ENCODE results near the gene PTPRN2.
A peak's percentile ranks its signal among the peaks of the same experiment; 100 is the strongest.
"Not testable (repeated sequence)": the region's sequence is repeated elsewhere in the genome, so short reads cannot be mapped to it uniquely, and the experiment has no call there.

Gene PTPRN2

DNA sequence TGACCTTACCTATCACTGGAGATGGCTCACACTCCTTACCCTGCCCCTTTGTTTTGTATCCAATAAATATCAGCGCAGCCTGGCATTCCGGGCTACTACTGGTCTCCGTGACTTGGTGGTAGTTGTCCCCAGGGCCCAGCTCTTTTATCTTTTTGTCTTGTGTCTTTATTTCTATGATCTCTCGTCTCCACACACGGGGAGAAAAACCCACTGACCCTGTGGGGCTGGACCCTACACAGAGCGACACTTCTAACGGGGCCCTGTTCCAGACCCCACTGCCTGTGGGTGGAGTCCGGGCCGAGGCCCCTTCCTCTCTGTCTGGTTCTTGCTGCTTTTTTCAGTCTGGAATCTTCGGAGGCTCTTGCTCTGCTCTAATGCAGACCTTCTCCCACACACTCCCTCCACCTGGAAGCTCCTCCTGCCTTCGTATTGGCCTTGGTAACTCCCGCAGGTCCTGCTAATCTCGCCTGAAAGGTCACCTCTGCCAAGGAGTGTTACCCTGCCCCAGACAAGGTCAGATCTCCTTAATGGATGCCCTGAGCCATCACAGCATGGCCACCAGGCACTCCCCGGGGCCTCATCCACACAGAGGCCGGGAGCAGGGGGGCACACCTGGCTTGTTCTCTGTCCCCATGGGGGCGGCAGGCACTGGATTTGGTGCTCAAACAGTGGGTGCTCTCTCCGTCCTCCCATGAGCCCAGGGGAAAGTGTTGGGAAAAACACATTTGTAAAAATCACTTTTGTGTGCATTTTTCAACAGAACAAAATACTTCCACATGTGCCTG lies 531.7 kb downstream of the PTPRN2 start:
- no peak for DNase-seq

DNA sequence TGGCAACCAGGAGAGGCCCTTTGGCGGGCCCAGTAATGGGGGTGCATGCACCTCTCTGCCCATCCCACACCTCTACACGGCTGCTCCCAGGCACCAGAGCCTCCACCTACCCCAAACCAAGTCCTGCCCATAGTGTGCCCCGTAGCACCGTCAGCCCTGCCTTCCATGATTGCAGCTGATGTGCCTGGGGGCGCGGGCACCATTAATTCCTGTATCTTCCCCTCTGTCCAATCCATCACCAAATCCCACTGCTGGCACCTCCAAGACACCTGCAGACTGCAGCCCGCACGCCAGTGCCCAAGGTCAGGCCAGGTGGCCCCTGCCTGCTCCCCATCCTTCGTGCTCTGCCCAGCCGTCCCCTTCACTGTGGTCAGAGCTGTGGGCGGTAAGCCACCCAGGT lies 533.0 kb downstream of the PTPRN2 start:
- no peak for DNase-seq

DNA sequence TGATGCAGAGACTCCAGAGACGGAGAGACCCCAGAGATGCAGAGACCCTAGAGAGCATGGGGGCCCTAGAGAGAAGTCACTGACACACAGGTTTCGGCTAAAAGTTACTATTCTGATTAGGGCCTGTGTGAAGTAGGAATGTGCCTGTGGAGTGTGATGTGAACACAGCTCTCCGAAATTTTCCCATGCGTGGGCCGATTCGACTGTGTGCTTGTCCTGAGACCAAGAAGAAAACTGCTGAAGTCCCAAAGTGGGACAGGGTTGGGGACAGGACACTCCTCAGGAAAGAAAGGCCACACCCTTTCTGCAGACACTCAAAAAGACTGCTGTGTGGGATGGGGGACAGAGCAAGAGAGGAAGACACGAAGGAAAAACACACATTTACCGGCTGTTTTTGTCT lies 533.5 kb downstream of the PTPRN2 start:
- no peak for DNase-seq

DNA sequence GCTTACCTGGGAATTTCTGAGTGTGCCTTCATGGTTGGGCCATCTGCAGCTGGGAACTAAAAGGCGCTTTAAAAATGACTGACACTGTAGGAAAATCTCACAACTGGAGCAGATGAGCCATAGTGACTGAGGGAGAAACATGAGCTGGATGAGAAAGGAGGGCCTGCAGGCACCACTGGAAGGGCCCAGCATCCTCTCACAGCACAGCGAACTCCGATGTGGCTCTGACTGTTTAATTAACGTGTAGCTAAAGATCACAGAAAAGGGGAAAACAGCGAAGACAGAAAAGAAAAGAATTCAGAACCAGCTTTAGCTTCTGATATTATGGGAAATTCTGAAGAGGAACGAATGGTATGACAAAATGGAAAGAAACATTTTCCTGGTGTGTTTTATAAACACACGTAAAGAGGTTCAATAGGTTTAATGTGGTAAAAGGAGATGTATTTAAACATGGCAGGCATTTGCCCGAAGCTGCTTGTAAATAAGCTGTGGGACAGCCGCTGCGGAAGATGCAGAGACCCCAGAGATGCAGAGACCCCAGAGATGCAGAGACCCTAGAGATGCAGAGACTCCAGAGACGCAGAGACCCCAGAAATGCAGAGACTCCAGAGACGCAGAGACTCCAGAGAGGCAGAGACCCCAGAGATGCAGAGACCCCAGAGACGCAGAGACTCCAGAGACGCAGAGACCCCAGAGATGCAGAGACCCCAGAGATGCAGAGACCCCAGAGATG lies 534.3 kb downstream of the PTPRN2 start:
- no peak for DNase-seq

DNA sequence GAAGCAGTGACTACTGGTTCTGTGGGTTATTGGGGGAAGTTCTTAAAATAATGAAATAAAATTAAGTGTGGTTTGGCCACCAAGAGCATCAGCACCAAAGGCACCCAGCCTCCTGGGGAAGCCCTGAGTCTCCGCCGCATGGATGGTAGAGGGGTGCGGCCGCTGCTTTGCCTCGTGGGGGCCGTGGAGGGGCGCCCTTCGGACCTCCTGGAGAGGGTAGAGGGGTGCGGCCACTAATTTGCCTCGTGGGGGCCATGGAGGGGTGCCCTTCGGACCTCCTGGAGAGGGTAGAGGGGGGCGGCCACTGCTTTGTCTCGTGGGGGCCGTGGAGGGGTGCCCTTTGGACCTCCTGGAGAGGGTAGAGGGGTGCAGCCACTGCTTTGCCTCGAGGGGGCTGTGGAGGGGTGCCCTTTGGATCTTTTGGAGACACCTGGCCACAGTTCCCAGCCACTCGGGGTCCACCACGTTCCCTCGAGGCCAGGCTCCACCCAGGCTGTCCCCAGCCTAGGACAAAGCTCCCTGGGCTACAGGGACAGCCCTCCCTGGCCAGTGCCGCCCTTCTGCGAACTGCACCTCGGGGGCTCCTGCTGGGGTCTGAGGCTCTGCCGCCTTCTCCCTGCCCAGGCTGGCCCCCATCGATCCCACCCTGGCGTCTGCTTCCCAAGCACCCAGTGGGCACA lies 535.1 kb downstream of the PTPRN2 start:
- DNase-seq, result no peak

DNA sequence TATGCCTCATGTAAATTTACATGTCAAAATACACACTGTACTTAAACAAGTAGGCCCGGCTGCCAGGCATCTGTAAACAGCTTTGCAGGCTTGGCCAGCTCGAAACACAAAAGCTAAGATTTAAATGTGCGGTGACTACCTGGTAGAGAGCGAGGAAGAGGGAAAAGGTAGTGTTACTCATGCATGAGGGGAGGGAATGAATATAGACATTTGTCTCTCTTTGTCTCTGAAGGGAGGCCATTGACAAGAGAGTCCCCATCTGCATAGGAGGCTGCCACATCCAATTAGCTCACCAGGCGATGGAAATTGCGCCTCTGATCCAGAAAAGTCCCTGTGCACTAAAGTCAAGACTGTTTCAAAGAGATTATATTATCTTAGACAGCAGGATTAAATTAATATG lies 535.8 kb downstream of the PTPRN2 start:
- peak; percentile 11 to 55 (median 33) for DNase-seq

DNA sequence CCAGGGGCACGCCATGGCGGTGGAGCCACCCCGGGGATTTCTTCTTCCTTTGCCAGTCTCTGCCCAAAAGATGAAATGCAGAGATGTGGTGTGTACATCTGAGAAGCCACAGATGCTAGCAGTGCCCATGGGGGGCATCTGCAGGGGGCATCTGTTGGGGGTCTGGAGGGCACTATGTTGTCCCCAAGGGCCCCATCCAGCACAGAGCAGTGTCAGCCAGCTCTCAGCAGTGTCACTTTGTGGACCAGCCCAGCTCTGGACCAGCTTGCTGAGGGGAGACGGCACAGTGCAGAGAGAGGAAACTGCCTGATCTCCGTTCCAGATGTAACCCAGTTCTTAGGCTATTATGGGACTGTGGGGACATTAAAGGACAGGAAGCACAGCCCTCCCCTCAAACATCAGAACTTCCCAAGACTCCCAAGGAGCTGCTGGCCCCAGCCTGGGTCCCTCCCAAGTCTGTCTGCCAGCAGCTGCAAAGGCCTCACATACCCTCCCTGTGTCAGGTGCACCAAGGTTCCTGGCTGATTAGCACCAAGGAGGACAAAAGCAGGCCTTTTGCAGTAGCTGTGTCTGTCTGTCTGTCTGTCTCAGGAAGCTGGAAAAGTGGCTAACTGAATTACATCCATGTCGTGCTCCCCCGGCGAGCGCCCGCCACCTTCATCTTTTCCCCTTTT lies 536.5 kb downstream of the PTPRN2 start:
- DNase-seq, result peak in 2 of 3 experiments; percentile 42 to 55

DNA sequence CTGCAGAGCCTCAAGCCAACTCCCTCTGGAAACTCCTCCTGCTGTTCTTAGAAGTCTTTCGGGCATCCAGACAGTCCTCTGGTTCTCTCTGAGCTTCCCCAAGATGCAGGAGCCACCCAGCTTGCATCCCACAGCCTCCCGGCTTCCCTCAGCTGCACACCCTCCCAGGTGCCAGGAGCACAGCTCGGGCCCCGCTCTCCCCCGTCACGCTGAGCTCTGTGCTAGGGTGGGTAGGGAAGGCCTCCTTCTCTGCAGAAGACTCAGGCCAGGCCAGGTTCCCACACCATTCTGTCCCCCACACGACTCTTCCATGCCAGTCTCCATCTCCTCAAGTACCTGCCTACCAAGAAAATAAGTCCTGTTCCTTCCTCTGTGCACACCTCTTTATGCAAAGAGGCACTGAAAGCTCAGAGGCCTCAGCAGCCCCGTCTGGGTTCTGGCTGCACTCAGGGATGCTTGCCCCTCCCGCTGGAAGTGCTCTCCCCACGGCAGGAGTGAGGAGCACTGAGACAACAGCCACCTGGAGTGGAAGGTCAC lies 537.1 kb downstream of the PTPRN2 start:
- DNase-seq, result peak in 1 of 3 experiments; percentile 42

DNA sequence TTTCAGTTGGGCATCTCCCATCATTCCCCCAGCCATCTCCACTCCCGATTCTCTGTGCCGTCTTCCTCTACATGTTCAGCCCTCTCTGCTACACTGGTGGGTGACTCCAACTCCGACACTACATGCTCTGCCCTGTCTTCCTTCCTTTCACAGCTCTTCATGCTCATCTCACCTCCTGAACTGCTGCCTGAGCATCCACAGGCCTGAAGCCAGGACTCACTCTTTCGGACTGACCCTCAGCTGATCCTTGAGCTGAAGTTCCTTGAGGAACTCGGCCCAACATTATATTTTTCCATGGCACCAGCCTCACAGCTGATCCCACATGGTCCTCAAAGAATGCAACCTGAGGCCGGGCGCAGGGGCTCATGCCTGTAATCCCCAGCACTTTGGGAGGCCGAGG lies 538.4 kb downstream of the PTPRN2 start:
- DNase-seq, result no peak

DNA sequence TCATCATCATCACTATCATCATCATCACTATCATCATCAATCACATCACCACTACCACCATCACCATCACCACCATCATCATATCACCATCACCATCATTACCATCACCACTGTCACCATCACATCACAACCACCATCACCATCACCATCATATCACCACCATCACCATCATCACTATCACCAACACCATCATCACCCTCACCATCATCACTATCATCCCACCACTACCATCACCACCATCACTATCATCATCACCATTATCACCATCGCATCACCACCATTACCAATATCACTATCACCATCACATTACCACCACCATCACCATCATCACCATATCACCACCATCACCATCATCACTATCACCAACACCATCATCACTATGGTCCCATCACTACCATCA lies 539.1 kb downstream of the PTPRN2 start:
- no peak for DNase-seq

DNA sequence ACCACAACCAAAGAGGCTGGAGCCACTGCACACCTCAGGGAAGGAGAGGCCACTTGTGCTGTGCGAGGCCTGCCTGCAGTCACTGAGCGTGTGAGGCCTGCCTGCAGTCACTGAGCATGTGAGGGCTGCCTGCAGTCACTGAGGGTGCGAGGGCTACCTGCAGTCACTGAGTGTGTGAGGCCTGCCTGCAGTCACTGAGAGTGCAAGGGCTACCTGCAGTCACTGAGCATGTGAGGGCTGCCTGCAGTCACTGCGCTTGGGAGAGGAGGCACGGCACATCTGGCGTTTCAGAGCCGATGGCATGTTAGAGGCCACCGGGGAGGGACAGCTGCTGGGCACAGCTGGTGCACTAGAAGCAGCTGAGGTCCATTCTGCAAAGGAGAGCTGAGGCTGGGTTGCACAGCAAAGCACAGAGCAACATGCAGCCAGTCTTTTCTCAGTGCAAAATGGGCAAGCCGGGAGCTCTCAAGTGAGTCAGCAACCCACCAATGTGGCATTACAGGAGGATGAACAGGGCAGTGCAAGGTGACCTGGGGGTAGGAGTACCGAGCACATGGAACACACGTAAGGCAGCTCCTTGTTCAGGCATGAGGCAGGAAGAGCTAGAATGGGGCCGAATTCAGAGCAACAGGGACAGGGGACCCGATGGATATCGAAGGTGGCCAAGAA lies 540.1 kb downstream of the PTPRN2 start:
- no peak for DNase-seq

DNA sequence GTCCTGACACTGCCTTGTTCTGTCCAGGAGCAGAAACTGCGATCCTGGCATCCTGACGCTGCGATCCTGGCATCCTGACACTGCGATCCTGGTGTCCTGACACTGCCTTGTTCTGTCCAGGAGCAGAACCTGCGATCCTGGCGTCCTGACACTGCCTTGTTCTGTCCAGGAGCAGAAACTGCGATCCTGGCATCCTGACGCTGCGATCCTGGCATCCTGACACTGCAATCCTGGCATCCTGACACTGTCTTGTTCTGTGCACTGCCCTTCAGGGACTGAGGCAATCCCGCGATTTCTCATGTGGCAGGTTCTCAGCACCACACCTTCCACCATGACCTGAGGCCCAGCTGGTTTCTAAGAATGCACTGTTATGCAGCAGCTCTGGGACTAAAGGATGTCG lies 541.4 kb downstream of the PTPRN2 start:
- DNase-seq, result not testable (repeated sequence)

DNA sequence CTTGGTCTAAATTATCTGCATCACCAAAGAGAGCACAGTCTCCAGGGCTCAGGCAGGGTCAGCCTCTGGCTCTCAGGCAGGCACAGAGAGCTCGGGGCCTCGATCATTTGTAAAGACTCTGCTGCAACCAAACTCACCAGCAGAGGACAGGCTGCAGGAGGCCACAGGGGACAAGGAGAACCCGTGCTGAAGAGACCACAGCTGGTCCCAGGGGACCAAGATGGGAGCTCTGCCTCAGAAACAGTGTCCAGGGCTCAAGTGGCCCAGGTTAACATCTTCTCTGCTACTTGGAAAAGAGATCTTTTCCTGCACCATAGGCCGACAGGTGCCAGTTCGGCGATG lies 543.2 kb downstream of the PTPRN2 start:
- DNase-seq, result peak; percentile 12 to 46 (median 35)

DNA sequence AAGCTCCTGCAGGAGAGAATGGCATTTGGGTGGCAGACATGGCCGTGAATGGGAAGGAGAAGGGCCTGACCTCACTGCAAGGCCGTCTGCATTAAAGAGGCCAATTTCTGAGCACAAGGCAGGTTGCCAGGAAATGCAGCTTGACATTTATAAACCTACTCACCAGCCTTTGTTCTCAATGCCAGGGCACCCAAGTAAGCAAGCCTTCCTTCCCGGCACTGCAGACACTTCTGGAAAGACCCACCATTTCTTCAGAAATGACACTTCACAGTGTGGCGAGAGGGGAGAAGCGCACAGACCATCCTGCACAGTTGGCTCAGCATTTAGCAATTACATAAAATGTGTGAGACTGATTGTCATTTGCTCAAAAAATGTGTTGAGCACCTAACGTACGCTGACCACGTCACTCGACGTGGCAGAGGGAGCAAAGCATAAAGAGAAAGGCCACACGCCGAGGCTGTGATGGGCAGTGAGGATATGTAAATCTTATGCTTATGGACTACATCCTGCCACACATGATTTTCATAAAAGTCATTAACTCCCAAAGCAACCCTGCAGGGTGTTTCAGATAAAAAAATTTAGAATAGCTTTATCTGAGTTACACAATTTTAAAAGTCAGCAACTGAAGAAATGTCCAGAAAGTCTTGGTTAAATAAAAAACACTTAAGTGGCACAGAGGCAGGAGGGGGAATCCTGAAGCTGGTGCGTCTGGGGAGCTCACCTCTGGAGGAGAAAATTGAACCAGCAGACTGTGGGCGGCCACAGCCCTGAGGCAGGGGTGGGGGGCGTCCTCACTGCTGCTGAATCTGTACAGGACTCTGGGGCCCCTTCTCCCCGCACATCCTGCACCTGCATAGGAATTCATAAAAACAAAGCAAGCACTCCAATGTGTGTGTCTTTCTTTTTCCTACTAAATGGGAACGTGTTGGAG lies 543.8 kb downstream of the PTPRN2 start:
- DNase-seq, result peak in 1 of 3 experiments; percentile 61

DNA sequence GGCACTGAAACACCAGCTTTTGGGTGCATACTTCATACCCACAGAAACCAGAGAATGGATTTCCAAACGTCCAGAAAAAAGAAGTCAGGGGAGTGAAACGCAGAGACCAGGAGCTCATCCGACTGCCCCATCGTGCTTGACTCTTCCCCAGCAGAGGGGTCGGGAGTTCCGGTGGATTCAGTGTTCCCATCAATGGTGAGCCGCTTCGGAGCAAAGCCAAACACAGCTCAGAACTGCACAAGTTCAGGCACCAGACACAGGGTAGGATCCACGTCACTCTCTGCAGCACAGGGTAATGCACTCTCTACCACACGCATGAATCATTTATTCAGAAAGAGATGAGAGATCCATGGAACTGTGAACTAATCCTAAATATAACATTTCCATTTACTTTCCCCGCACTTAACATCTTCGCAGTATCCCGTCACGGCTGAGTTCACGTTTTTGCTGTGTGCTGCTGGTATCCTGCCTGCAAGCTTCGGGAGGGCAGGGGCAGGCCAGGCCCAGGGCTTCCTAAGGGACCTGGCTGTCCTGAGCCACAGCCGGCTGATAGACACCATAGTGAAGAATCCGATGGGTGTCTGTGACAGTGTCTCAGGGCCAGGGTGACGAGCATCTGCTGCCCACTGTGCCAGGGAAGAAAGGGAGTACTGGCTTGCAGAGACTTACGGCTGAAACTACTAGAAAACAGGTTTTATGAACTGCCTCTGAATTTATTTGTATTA lies 545.3 kb downstream of the PTPRN2 start:
- DNase-seq, result peak in 1 of 3 experiments; percentile 31

DNA sequence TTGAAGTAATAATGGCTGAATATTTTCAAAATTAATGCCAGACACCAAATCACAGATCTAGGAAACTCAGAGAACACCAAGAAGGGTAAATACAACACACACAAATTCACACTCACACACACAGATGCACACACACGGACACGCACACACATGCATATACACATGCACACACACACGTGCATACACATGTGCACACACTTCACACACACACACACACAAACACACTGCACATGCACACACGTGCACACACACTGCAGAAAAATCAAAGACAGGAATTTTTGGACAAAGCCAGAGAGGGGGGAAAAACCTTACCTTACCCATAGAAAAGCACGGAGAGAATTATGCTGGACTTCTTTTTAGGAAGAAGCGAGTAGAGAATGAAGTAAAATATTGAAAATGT lies 547.4 kb downstream of the PTPRN2 start:
- DNase-seq, result no peak

DNA sequence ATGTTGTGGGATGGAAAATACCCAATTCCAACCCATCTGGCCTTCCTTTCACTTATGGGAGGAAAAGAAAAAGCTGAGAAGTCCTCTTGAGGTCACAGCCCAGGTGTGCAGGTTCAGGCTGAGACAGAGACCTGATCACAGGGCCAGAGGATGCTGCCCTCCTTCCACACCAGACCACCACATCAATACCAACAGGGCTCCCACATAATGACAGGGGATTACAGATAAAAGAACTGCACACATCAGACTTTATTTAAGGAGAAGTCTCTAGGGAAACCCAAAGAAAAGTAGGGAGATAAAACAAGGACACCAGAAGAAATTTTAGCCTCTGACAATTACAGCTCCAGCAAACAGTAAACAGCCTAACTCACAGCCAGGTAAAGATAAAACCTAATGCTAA lies 548.4 kb downstream of the PTPRN2 start:
- no peak for DNase-seq

DNA sequence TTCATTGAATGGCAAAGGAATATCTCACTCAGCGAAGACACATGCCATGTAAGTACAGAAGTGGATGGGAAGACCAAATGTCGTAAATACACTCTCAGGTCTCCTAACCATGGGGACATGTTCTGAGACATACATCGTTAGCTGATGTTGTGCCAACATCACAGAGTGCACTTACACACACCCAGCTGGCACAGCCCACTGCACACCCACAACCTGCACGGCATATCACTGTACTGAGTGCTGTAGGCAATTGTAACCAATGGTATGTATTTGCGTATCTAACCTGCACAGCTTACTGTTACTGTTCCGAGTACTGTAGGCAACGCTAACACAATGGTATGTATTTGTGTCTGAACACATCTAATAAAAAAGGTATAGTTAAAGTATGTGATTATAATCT lies 550.4 kb downstream of the PTPRN2 start:
- DNase-seq, result no peak

DNA sequence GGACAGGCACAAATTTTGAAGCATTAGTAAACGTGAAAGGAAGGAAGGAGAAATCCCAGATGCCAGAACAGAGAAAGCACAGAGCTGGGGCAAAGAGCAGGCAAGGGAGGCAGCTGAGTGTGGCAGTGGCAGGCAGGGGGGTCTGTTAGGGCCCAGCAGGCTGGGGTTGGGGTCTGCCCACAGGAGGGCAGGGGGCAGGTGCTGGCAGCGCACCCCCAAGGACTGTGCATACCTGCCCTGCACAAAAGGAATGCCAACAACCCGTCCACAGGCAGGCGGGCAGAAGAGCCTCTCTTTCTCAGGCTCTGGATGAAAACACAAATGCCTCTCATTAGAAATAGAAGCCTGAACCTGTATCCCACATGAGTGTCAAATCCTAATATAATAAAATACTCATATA lies 552.3 kb downstream of the PTPRN2 start:
- no peak for DNase-seq

DNA sequence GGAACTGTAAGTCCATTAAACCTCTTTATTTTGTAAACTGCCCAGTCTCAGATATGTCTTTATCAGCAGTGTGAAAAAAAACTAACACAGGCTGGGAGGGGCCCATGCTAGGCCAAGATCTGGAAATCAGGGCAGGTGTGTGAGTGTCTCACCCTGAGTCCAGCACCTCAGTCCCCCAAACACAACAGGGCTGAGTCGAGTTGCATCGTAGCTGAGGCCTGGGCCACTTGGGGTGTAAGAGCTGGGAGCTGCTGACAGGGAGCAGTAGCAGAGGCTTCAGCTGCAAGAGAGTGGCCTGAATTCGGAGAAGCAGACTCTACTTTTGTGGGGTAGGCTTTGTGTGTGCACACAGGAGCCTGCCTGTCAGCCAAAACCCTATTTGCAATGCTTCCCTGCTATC lies 553.1 kb downstream of the PTPRN2 start:
- no peak for DNase-seq

DNA sequence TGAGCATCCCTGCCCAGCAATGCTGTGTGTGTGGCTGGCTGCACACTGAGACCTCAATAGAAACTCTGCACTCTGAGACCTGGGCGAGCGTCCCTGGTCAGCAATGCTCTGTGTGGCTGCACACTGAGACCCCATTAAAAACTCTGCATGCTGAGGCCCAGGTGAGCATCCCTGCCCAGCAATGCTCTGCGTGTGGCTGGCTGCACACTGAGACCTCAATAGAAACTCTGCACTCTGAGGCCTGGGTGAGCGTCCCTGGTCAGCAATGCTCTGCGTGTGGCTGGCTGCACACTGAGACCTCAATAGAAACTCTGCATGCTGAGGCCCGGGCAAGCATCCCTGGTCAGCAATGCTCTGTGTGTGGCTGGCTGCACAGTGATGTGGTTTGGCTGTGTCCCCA lies 553.7 kb downstream of the PTPRN2 start:
- not testable (repeated sequence) for DNase-seq
